Loucy (cell line): Measurements from ENCODE around the gene IGFLR1.

Experiments
- H2AFZ ChIP-seq: fragments of 200-600 bp; sonication (generic); 2 replicates; pipeline ENCODE4 v1.6.0; 2016; ENCODE audit warnings: antibody characterized with exemption, mild to moderate bottlenecking, low read length, moderate library complexity
- H3F3A ChIP-seq: fragments of 200-600 bp; 2 replicates; pipeline ENCODE4 v1.6.0; 2016; ENCODE audit warnings: antibody characterized with exemption, low read depth, mild to moderate bottlenecking
- H3K27me3 ChIP-seq: fragments of 200-600 bp; sonication (generic); 2 replicates; pipeline ENCODE4 v1.6.1; 2014; ENCODE audit warnings: low read length, mild to moderate bottlenecking; ENCODE audit not compliant: insufficient read depth, poor library complexity, severe bottlenecking
- H3K36me3 ChIP-seq: fragments of 200-600 bp; sonication (generic); 2 replicates; pipeline ENCODE4 v1.6.1; 2016; ENCODE audit warnings: low read length; ENCODE audit not compliant: insufficient read depth
- H3K4me1 ChIP-seq: fragments of 200-600 bp; sonication (generic); 2 replicates; pipeline ENCODE4 v1.5.1; 2014; ENCODE audit warnings: low read length, mild to moderate bottlenecking; ENCODE audit not compliant: insufficient read depth, poor library complexity, severe bottlenecking
- H3K4me2 ChIP-seq: fragments of 200-600 bp; sonication (generic); 2 replicates; pipeline ENCODE4 v1.6.0; 2014; ENCODE audit warnings: antibody characterized with exemption, low read length, low read depth, mild to moderate bottlenecking; ENCODE audit not compliant: poor library complexity, severe bottlenecking
- H3K4me3 ChIP-seq: fragments of 200-600 bp; sonication (generic); 2 replicates; pipeline ENCODE4 v1.5.1; 2014; ENCODE audit warnings: low read length, mild to moderate bottlenecking, mixed read lengths; ENCODE audit not compliant: poor library complexity, severe bottlenecking
- H3K79me2 ChIP-seq: fragments of 200-600 bp; sonication (generic); 2 replicates; pipeline ENCODE4 v1.6.1; 2014; ENCODE audit warnings: low read length; ENCODE audit not compliant: insufficient read depth
- H3K9ac ChIP-seq: fragments of 200-600 bp; sonication (generic); 2 replicates; pipeline ENCODE4 v1.6.0; 2014; ENCODE audit warnings: mild to moderate bottlenecking, low read depth, low read length, moderate library complexity; ENCODE audit not compliant: poor library complexity, severe bottlenecking
- H3K9me2 ChIP-seq: fragments of 200-600 bp; sonication (generic); replicated peaks from 2 replicates; pipeline ENCODE4 v1.6.1; 2016; ENCODE audit warnings: low read depth, low read length, mixed read lengths
- H3K9me3 ChIP-seq: fragments of 200-600 bp; sonication (generic); 2 replicates; pipeline ENCODE4 v1.6.1; 2014; ENCODE audit warnings: mild to moderate bottlenecking, antibody characterized with exemption, low read length, low read depth; ENCODE audit not compliant: insufficient read depth
- H4K20me1 ChIP-seq: fragments of 200-600 bp; sonication (generic); 2 replicates; pipeline ENCODE4 v1.6.0; 2014; ENCODE audit warnings: antibody characterized with exemption, low read length, mild to moderate bottlenecking; ENCODE audit not compliant: insufficient read depth, poor library complexity, severe bottlenecking
- CTCF ChIP-seq: fragments of 200-600 bp; sonication (generic); conservative IDR thresholded peaks from 2 replicates; pipeline ENCODE4 v1.5.1; 2014; ENCODE audit warnings: mild to moderate bottlenecking, antibody characterized with exemption, low read length
- EZH2phosphoT487 ChIP-seq: fragments of 200-600 bp; IDR thresholded peaks from 2 replicates; pipeline ENCODE4 v1.6.1; 2018; ENCODE audit warnings: antibody characterized with exemption, mild to moderate bottlenecking, moderate library complexity, borderline replicate concordance

The IGFLR1 gene

DNA sequence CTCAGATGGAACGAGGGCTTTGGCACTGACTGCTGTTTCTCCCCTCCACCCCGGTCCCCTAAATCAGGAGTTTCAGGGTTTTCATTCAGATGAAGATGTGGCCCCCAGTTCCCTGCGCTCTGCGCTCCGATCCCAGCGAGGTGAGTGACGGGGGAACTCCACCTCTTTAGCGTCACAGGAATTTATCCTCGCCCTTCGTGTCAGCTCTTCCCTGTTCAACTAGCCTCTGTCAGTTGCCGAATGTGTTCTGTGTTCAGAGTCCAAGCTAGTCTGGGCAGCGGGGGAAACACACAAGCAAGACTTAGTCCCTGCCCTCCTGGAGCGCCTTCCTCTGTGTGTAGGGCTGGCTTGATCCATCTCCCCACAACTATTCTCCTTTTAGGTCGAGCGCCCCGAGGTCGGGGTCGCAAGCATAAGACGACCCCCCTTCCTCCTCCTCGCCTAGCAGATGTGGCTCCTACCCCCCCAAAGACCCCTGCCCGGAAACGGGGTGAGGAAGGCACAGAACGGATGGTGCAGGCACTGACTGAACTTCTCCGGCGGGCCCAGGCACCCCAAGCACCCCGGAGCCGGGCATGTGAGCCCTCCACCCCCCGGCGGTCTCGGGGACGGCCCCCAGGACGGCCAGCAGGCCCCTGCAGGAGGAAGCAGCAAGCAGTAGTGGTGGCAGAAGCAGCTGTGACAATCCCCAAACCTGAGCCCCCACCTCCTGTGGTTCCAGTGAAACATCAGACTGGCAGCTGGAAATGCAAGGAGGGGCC, 22.7 kb downstream of the IGFLR1 start:
- Histone ChIP-seq H2AFZ (no peak overlapping the region), H3K79me2 (peaks cover 51% of the 10 kb centered on the region), H3K4me2 (peak overlapping the region; percentile 92), H3K9ac (peak overlapping the region; percentile 85), H4K20me1 (peaks cover 27% of the 10 kb centered on the region), H3K9me3 (no peaks in the 10 kb centered on the region), H3K27me3 (no peaks in the 10 kb centered on the region), H3K4me1 (peaks cover 27% of the 10 kb centered on the region), H3K36me3 (peaks cover 28% of the 10 kb centered on the region; the same call in 1 of the 2 replicates), H3K9me2 (no peaks in the 10 kb centered on the region), H3F3A (no peaks in the 10 kb centered on the region), H3K4me3 (peak overlapping the region; percentile 86)
- TF ChIP-seq CTCF (no peak), EZH2phosphoT487 (no peak)

- Histone ChIP-seq H3K79me2 (peaks cover 51% of the 10 kb centered on the region), H3F3A (no peaks in the 10 kb centered on the region), H3K27me3 (no peaks in the 10 kb centered on the region), H3K36me3 (peaks cover 17% of the 10 kb centered on the region; the same call in 1 of the 2 replicates), H3K4me1 (peaks cover 27% of the 10 kb centered on the region), H2AFZ (no peak overlapping the region), H3K9me3 (no peaks in the 10 kb centered on the region), H3K4me2 (peak overlapping the region; percentile 92), H3K9me2 (no peaks in the 10 kb centered on the region), H3K4me3 (peak overlapping the region; percentile 86), H4K20me1 (peaks cover 27% of the 10 kb centered on the region), H3K9ac (peak overlapping the region; percentile 85)
- TF ChIP-seq CTCF (no peak), EZH2phosphoT487 (no peak)
These were observed 23.8 kb downstream of the IGFLR1 start for GRCh38 chr19:35718345-35719041.

- Histone ChIP-seq H3K9me2 (no peaks in the 10 kb centered on the region), H3K4me3 (peak within 1 kb of the TSS; percentile 86), H3K4me2 (peak within 1 kb of the TSS; percentile 92), H3F3A (no peaks in the 10 kb centered on the region), H3K27me3 (no peaks in the 10 kb centered on the region), H2AFZ (peak within 1 kb of the TSS; percentile 89), H3K9me3 (no peaks in the 10 kb centered on the region), H3K36me3 (peaks cover 10% of the 10 kb centered on the region; the same call in 1 of the 2 replicates), H3K4me1 (peaks cover 27% of the 10 kb centered on the region), H4K20me1 (peaks cover 24% of the 10 kb centered on the region), H3K79me2 (peaks cover 51% of the 10 kb centered on the region), H3K9ac (peak within 1 kb of the TSS; percentile 85)
- TF ChIP-seq CTCF (no peak), EZH2phosphoT487 (no peak)
These were observed 24.4 kb downstream of the IGFLR1 start, which contains the start of gene KMT2B for GRCh38 chr19:35717665-35718344. KMT2B (plus strand) TSS chr19:35718003; CDS start chr19:35718019, 16 bp downstream.
